Measurements from ENCODE around the gene MPO.

MPO gene

GRCh38 chr17:58308985-58309917 lies 28.5 kb upstream of the MPO start:
- TF ChIP-seq TOX (CRISPR knock-in tag; IDR thresholded peaks at IDR 0.05; ENCODE audit: borderline replicate concordance) (no peak), PPARA (CRISPR knock-in tag; IDR thresholded peaks at IDR 0.05; ENCODE audit: borderline replicate concordance) (no peak), GLIS3 (CRISPR knock-in tag; IDR thresholded peaks at IDR 0.05) (no peak), CREB5 (CRISPR knock-in tag; IDR thresholded peaks at IDR 0.05; ENCODE audit: low read depth) (no peak), TSHZ2 (CRISPR knock-in tag; IDR thresholded peaks at IDR 0.05) (no peak), ZNF8 (CRISPR knock-in tag; IDR thresholded peaks at IDR 0.05) (no peak), BACH2 (CRISPR knock-in tag; IDR thresholded peaks at IDR 0.05; ENCODE audit: borderline replicate concordance) (no peak), CSRNP3 (CRISPR knock-in tag; IDR thresholded peaks at IDR 0.05) (no peak), TCF4 (CRISPR knock-in tag; IDR thresholded peaks at IDR 0.05; ENCODE audit: borderline replicate concordance) (no peak), ZFP3 (CRISPR knock-in tag; IDR thresholded peaks at IDR 0.05) (no peak), SNAI2 (CRISPR knock-in tag; IDR thresholded peaks at IDR 0.05) (no peak), POU6F1 (CRISPR knock-in tag; IDR thresholded peaks at IDR 0.05; ENCODE audit: borderline replicate concordance, low read depth) (no peak), ARNTL (CRISPR knock-in tag; IDR thresholded peaks at IDR 0.05; ENCODE audit: borderline replicate concordance, low read depth) (no peak), ZFP30 (CRISPR knock-in tag; IDR thresholded peaks at IDR 0.05) (no peak), OSR1 (CRISPR knock-in tag; IDR thresholded peaks at IDR 0.05) (no peak)
- no peak for ATAC-seq

GRCh38 chr17:58308173-58308984 lies 27.6 kb upstream of the MPO start:
- peak; percentile 39 for ATAC-seq
- TF ChIP-seq TCF4 (CRISPR knock-in tag; IDR thresholded peaks at IDR 0.05; ENCODE audit: borderline replicate concordance) (no peak), POU6F1 (CRISPR knock-in tag; IDR thresholded peaks at IDR 0.05; ENCODE audit: borderline replicate concordance, low read depth) (no peak), ISL1 (CRISPR knock-in tag; IDR thresholded peaks at IDR 0.05) (no peak), ZNF8 (CRISPR knock-in tag; IDR thresholded peaks at IDR 0.05) (no peak), ZNF565 (CRISPR knock-in tag; conservative IDR thresholded peaks at IDR 0.05; ENCODE audit: low read depth) (no peak), CREB5 (CRISPR knock-in tag; IDR thresholded peaks at IDR 0.05; ENCODE audit: low read depth) (no peak), ZNF70 (CRISPR knock-in tag; IDR thresholded peaks at IDR 0.05) (no peak), ZFP30 (CRISPR knock-in tag; IDR thresholded peaks at IDR 0.05) (no peak), CSRNP3 (CRISPR knock-in tag; IDR thresholded peaks at IDR 0.05) (no peak), PPARA (CRISPR knock-in tag; IDR thresholded peaks at IDR 0.05; ENCODE audit: borderline replicate concordance) (no peak), CSDC2 (CRISPR knock-in tag; IDR thresholded peaks at IDR 0.05) (no peak), TSHZ2 (CRISPR knock-in tag; IDR thresholded peaks at IDR 0.05) (no peak), BACH2 (CRISPR knock-in tag; IDR thresholded peaks at IDR 0.05; ENCODE audit: borderline replicate concordance) (no peak), ZFP3 (CRISPR knock-in tag; IDR thresholded peaks at IDR 0.05) (no peak)

All from SK-N-SH treated with all-trans-retinoic acid at 6 μM for 48 hours (cell line).